Stimulated activated naive CD8-positive, alpha-beta T cell treated with anti-CD3 and anti-CD28 coated beads, Interleukin-15, Interleukin-2, amounts not matched to agents 100 ng/mL and 50 ng/mL, for 24 hours (primary cell): Measurements from ENCODE around the gene DCUN1D3.
A peak's percentile ranks its signal among the peaks of the same experiment; 100 is the strongest.
"Not testable (repeated sequence)": the region's sequence is repeated elsewhere in the genome, so short reads cannot be mapped to it uniquely, and the experiment has no call there.

Source experiments
- H3K27ac Mint-ChIP-seq: one replicate; pipeline ENCODE4 v1.8.0; 2021; ENCODE audit warnings: mild to moderate bottlenecking, mixed read lengths
- H3K27me3 Mint-ChIP-seq: one replicate; pipeline ENCODE4 v1.8.0; 2021; ENCODE audit warnings: mixed read lengths
- H3K36me3 Mint-ChIP-seq: one replicate; pipeline ENCODE4 v1.8.0; 2021; ENCODE audit warnings: low read depth, mixed read lengths
- H3K4me1 Mint-ChIP-seq: one replicate; pipeline ENCODE4 v1.8.0; 2021; ENCODE audit warnings: low read depth, mixed read lengths
- H3K4me3 Mint-ChIP-seq: one replicate; pipeline ENCODE4 v1.8.0; 2021; ENCODE audit warnings: mild to moderate bottlenecking, mixed read lengths
- H3K9me3 Mint-ChIP-seq: one replicate; pipeline ENCODE4 v1.8.0; 2021; ENCODE audit warnings: mixed read lengths

DCUN1D3 gene

GRCh38 chr16:20900299-20901067, at the start of gene DCUN1D3, which contains the start of gene LYRM1:
TSS of gene DCUN1D3 (minus strand) at chr16:20900358. CDS start at chr16:20862538, 37,820 bp downstream.
TSS of gene LYRM1 (plus strand) at chr16:20900771. CDS start at chr16:20915556, 14,785 bp downstream.
- Mint-ChIP-seq H3K4me3 (peak within 1 kb of the TSS; percentile 91), H3K27me3 (no peaks in the 10 kb centered on the region), H3K27ac (peak within 1 kb of the TSS; percentile 98), H3K36me3 (peaks cover 61% of the 10 kb centered on the region), H3K9me3 (no peaks in the 10 kb centered on the region), H3K4me1 (peaks cover 74% of the 10 kb centered on the region)

GRCh38 chr16:20949660-20950059, 49.5 kb upstream of the DCUN1D3 start:
- H3K9me3 Mint-ChIP-seq = no peaks in the 10 kb centered on the region
- no peaks in the 10 kb centered on the region for H3K36me3 Mint-ChIP-seq
- no peak overlapping the region for H3K27ac Mint-ChIP-seq
- no peaks in the 10 kb centered on the region for H3K27me3 Mint-ChIP-seq
- H3K4me3 Mint-ChIP-seq = no peak overlapping the region
- H3K4me1 Mint-ChIP-seq = peaks cover 8% of the 10 kb centered on the region

- H3K27me3 Mint-ChIP-seq = no peaks in the 10 kb centered on the region
- H3K4me1 Mint-ChIP-seq = peaks cover 13% of the 10 kb centered on the region
These were observed 48.3 kb upstream of the DCUN1D3 start for GRCh38 chr16:20948444-20948843.

GRCh38 chr16:20946015-20946629, 46.0 kb upstream of the DCUN1D3 start:
- Mint-ChIP-seq H3K27me3 (no peaks in the 10 kb centered on the region), H3K4me1 (peaks cover 26% of the 10 kb centered on the region), H3K36me3 (no peaks in the 10 kb centered on the region), H3K27ac (no peak overlapping the region), H3K9me3 (no peaks in the 10 kb centered on the region), H3K4me3 (no peak overlapping the region)

More at GRCh38 chr16:20948444-20948843, 48.3 kb upstream of the DCUN1D3 start:
- H3K36me3 Mint-ChIP-seq = no peaks in the 10 kb centered on the region
- no peaks in the 10 kb centered on the region for H3K9me3 Mint-ChIP-seq
- H3K4me3 Mint-ChIP-seq = no peak overlapping the region
- H3K27ac Mint-ChIP-seq = no peak overlapping the region

GRCh38 chr16:20945575-20945875, 45.4 kb upstream of the DCUN1D3 start:
- H3K36me3 Mint-ChIP-seq, H3K9me3 Mint-ChIP-seq: not testable (repeated sequence)

GRCh38 chr16:20944861-20945574, 44.9 kb upstream of the DCUN1D3 start:
- Mint-ChIP-seq H3K36me3 (no peaks in the 10 kb centered on the region), H3K9me3 (no peaks in the 10 kb centered on the region), H3K4me3 (no peak overlapping the region), H3K27ac (no peak overlapping the region), H3K27me3 (no peaks in the 10 kb centered on the region), H3K4me1 (peaks cover 31% of the 10 kb centered on the region)

More at GRCh38 chr16:20945575-20945875, 45.4 kb upstream of the DCUN1D3 start:
- peaks cover 29% of the 10 kb centered on the region for H3K4me1 Mint-ChIP-seq
- not testable (repeated sequence) for H3K27ac Mint-ChIP-seq, H3K4me3 Mint-ChIP-seq, H3K27me3 Mint-ChIP-seq

GRCh38 chr16:20942256-20942655, 42.1 kb upstream of the DCUN1D3 start:
- Mint-ChIP-seq H3K27me3 (no peaks in the 10 kb centered on the region), H3K4me1 (peaks cover 52% of the 10 kb centered on the region), H3K4me3 (no peak overlapping the region), H3K36me3 (no peaks in the 10 kb centered on the region), H3K27ac (no peak overlapping the region), H3K9me3 (no peaks in the 10 kb centered on the region)

- Mint-ChIP-seq H3K36me3 (no peaks in the 10 kb centered on the region), H3K9me3 (no peaks in the 10 kb centered on the region), H3K27me3 (no peaks in the 10 kb centered on the region), H3K4me1 (peaks cover 52% of the 10 kb centered on the region), H3K4me3 (no peak overlapping the region), H3K27ac (no peak overlapping the region)
These were observed 41.4 kb upstream of the DCUN1D3 start for GRCh38 chr16:20941636-20941926.

- Mint-ChIP-seq H3K36me3 (no peaks in the 10 kb centered on the region), H3K9me3 (no peaks in the 10 kb centered on the region), H3K4me3 (no peak overlapping the region), H3K27ac (peak overlapping the region; percentile 81), H3K4me1 (peaks cover 52% of the 10 kb centered on the region), H3K27me3 (no peaks in the 10 kb centered on the region)
These were observed 40.9 kb upstream of the DCUN1D3 start for GRCh38 chr16:20940871-20941635.

GRCh38 chr16:20939611-20940010, 39.5 kb upstream of the DCUN1D3 start:
- H3K4me3 Mint-ChIP-seq = no peak overlapping the region
- no peaks in the 10 kb centered on the region for H3K36me3 Mint-ChIP-seq
- no peaks in the 10 kb centered on the region for H3K27me3 Mint-ChIP-seq
- peak overlapping the region; percentile 45 for H3K27ac Mint-ChIP-seq
- peaks cover 44% of the 10 kb centered on the region for H3K4me1 Mint-ChIP-seq
- H3K9me3 Mint-ChIP-seq = no peaks in the 10 kb centered on the region

GRCh38 chr16:20938426-20938825, 38.3 kb upstream of the DCUN1D3 start:
- H3K9me3 Mint-ChIP-seq = no peaks in the 10 kb centered on the region
- H3K4me3 Mint-ChIP-seq = peak overlapping the region; percentile 39
- H3K36me3 Mint-ChIP-seq = no peaks in the 10 kb centered on the region
- H3K4me1 Mint-ChIP-seq = peaks cover 39% of the 10 kb centered on the region
- H3K27me3 Mint-ChIP-seq = no peaks in the 10 kb centered on the region
- H3K27ac Mint-ChIP-seq = peak overlapping the region; percentile 83

GRCh38 chr16:20937736-20938135, 37.6 kb upstream of the DCUN1D3 start:
- H3K27ac Mint-ChIP-seq = peak overlapping the region; percentile 16
- H3K27me3 Mint-ChIP-seq = no peaks in the 10 kb centered on the region
- H3K9me3 Mint-ChIP-seq = no peaks in the 10 kb centered on the region
- H3K4me3 Mint-ChIP-seq = no peak overlapping the region
- H3K36me3 Mint-ChIP-seq = no peaks in the 10 kb centered on the region
- H3K4me1 Mint-ChIP-seq = peaks cover 36% of the 10 kb centered on the region

GRCh38 chr16:20933589-20933988, 33.4 kb upstream of the DCUN1D3 start:
- H3K4me3 Mint-ChIP-seq = no peak overlapping the region
- H3K36me3 Mint-ChIP-seq = no peaks in the 10 kb centered on the region
- no peak overlapping the region for H3K27ac Mint-ChIP-seq
- no peaks in the 10 kb centered on the region for H3K9me3 Mint-ChIP-seq
- H3K27me3 Mint-ChIP-seq = no peaks in the 10 kb centered on the region
- peaks cover 10% of the 10 kb centered on the region for H3K4me1 Mint-ChIP-seq

GRCh38 chr16:20931066-20931600, 31.0 kb upstream of the DCUN1D3 start:
- peaks cover 4% of the 10 kb centered on the region for H3K36me3 Mint-ChIP-seq
- H3K4me3 Mint-ChIP-seq = no peak overlapping the region
- no peaks in the 10 kb centered on the region for H3K27me3 Mint-ChIP-seq
- H3K27ac Mint-ChIP-seq = no peak overlapping the region
- H3K9me3 Mint-ChIP-seq = no peaks in the 10 kb centered on the region
- no peaks in the 10 kb centered on the region for H3K4me1 Mint-ChIP-seq

GRCh38 chr16:20930365-20930690, 30.2 kb upstream of the DCUN1D3 start:
- Mint-ChIP-seq H3K36me3 (peaks cover 11% of the 10 kb centered on the region), H3K27me3 (no peaks in the 10 kb centered on the region), H3K4me1 (no peaks in the 10 kb centered on the region), H3K9me3 (no peaks in the 10 kb centered on the region), H3K27ac (no peak overlapping the region), H3K4me3 (no peak overlapping the region)
